Liver (tissue), 3 donors: ENCODE results near the gene PRDM10.

Experiments used
- CTCF ChIP-seq: fragments of 150-350 bp; IDR thresholded peaks from 2 replicates; pipeline ENCODE4 v1.5.1; 2017; ENCODE audit warnings: improper control_type of control experiment, low read depth, low read length; ENCODE audit not compliant: missing input control
- JUND ChIP-seq, 2 donors: IDR thresholded peaks; 2 replicates each; pipeline ENCODE4 v1.6.1; 2016; ENCODE audit warnings: antibody characterized with exemption in 2 of 2
- MAX ChIP-seq: IDR thresholded peaks from 2 replicates; pipeline ENCODE4 v1.6.1; 2016; ENCODE audit warnings: antibody characterized with exemption
- REST ChIP-seq: IDR thresholded peaks from 2 replicates; pipeline ENCODE4 v1.6.1; 2016; ENCODE audit warnings: antibody characterized with exemption, mild to moderate bottlenecking
- TAF1 ChIP-seq: conservative IDR thresholded peaks from 2 replicates; pipeline ENCODE4 v1.6.1; 2016; ENCODE audit warnings: antibody characterized with exemption, mild to moderate bottlenecking
- ZBTB33 ChIP-seq: IDR thresholded peaks from 2 replicates; pipeline ENCODE4 v1.6.1; 2016; ENCODE audit warnings: antibody characterized with exemption
- donor health status: healthy.
- donor health status: healthy.

GRCh38 chr11:129967996-129968395 is 34.6 kb downstream of the PRDM10 start:
- TF ChIP-seq CTCF (no peak), ZBTB33 (no peak), MAX (no peak), JUND (IDR thresholded peaks at IDR 0.05) (no peak), REST (no peak), TAF1 (no peak)
